ENCODE data around the gene PTPN4. TPM values are rescaled to one million over a fixed set of nuclear protein-coding genes. Genes with fewer than 3 reads are reported as not detected.

Gene PTPN4
- total RNA-seq, 1 experiment from 2014 or later, result 80.5 TPM

- peaks cover 38 to 42% of the 10 kb centered on the region in 2 experiments for H3K4me1 Mint-ChIP-seq
Observed at GRCh38 chr2:119765433-119766002, 5.8 kb downstream of the PTPN4 start.

More at GRCh38 chr2:119765433-119766002, 5.8 kb downstream of the PTPN4 start:
- no peak overlapping the region for H3K27ac ChIP-seq (ENCODE audit: insufficient read length, low read depth, low read length)
- no peak overlapping the region for H4K91ac ChIP-seq (ENCODE audit: insufficient read length, low read depth, low read length)
- H3K9me3 Mint-ChIP-seq, result no peaks in the 10 kb centered on the region
- no peak overlapping the region for H3K18ac ChIP-seq (ENCODE audit: insufficient read length, low read depth, low read length)
- no peak overlapping the region for H3K9ac ChIP-seq (ENCODE audit: extremely low read depth, insufficient read length, low read length)
- H2AFZ ChIP-seq (ENCODE audit: low read length), result no peak overlapping the region
- H3K56ac ChIP-seq (ENCODE audit: insufficient read length, low read depth, low read length), result no peak overlapping the region
- no peaks in the 10 kb centered on the region for H4K20me1 ChIP-seq (ENCODE audit: control insufficient read depth, insufficient read depth, insufficient read length)
- H3K79me2 ChIP-seq (ENCODE audit: insufficient read depth, low read length), result peaks cover 54% of the 10 kb centered on the region; the same call in 1 of the 2 replicates
- peaks cover 0 to 9% (median 0%) of the 10 kb centered on the region in 3 experiments; a peak in 2 of 7 replicates for H3K36me3 Mint-ChIP-seq (ENCODE audit: insufficient read depth in 1 of 3, low read depth in 3 of 3)
- H3K23ac ChIP-seq (ENCODE audit: insufficient read length, low read depth, low read length), result no peak overlapping the region
- whole genome bisulfite sequencing (ENCODE audit: extremely low coverage, insufficient read length, low lambda C conversion rate), result no CpG with 5 or more reads among the region's 5 CpGs
- H3K27me3 Mint-ChIP-seq (ENCODE audit: low read depth), result no peaks in the 10 kb centered on the region
- no peak for DNase-seq
- peaks cover 7% of the 10 kb centered on the region; the same call in 1 of the 2 replicates for H3K4me1 ChIP-seq (ENCODE audit: insufficient read depth, low read length)
- H2AK5ac ChIP-seq (ENCODE audit: insufficient read length, low read length), result no peak overlapping the region
- H3K9me3 ChIP-seq (ENCODE audit: control insufficient read depth, low read depth, low read length), result no peaks in the 10 kb centered on the region
- H2BK20ac ChIP-seq (ENCODE audit: low read depth, low read length, poor library complexity, severe bottlenecking), result no peak overlapping the region
- peak overlapping the region in 1 of 2 experiments; percentile 8; a peak in 2 of 5 replicates for H3K4me3 Mint-ChIP-seq
- peaks cover 4% of the 10 kb centered on the region for H3K23me2 ChIP-seq (ENCODE audit: insufficient read length, low read depth, low read length, poor library complexity, severe bottlenecking)
- H4K5ac ChIP-seq (ENCODE audit: insufficient read length, low read depth, low read length), result no peak overlapping the region
- H2BK12ac ChIP-seq (ENCODE audit: insufficient read length, low read depth, low read length), result no peak overlapping the region
- no peak overlapping the region for H2BK5ac ChIP-seq (ENCODE audit: insufficient read length, low read length)
- H3K14ac ChIP-seq (ENCODE audit: insufficient read depth, low read length), result no peak overlapping the region
- H3K79me1 ChIP-seq (ENCODE audit: insufficient read depth, low read depth, low read length, poor library complexity, severe bottlenecking), result peaks cover 3% of the 10 kb centered on the region
- peak overlapping the region in 2 of 3 experiments; percentile 8 to 43; a peak in 4 of 7 replicates for H3K27ac Mint-ChIP-seq
- no peaks in the 10 kb centered on the region for H3K27me3 ChIP-seq (ENCODE audit: insufficient read depth, low read length)
- no peak overlapping the region for H4K8ac ChIP-seq (replicated peaks; ENCODE audit: insufficient read length, low read depth, low read length)
- no peak overlapping the region for H3K4me2 ChIP-seq (ENCODE audit: insufficient read depth, insufficient read length, low read length)
- no peak overlapping the region for H2BK15ac ChIP-seq (ENCODE audit: low read depth, low read length)
- no peak overlapping the region for H3K4ac ChIP-seq (ENCODE audit: low read depth, low read length)
- no peak overlapping the region for H2BK120ac ChIP-seq (ENCODE audit: low read depth, low read length, poor library complexity, severe bottlenecking)
- H3T11ph ChIP-seq (ENCODE audit: low read length), result no peak overlapping the region
- TF ChIP-seq, protein P1, sequence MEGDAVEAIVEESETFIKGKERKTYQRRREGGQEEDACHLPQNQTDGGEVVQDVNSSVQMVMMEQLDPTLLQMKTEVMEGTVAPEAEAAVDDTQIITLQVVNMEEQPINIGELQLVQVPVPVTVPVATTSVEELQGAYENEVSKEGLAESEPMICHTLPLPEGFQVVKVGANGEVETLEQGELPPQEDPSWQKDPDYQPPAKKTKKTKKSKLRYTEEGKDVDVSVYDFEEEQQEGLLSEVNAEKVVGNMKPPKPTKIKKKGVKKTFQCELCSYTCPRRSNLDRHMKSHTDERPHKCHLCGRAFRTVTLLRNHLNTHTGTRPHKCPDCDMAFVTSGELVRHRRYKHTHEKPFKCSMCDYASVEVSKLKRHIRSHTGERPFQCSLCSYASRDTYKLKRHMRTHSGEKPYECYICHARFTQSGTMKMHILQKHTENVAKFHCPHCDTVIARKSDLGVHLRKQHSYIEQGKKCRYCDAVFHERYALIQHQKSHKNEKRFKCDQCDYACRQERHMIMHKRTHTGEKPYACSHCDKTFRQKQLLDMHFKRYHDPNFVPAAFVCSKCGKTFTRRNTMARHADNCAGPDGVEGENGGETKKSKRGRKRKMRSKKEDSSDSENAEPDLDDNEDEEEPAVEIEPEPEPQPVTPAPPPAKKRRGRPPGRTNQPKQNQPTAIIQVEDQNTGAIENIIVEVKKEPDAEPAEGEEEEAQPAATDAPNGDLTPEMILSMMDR (conservative IDR thresholded peaks at IDR 0.05), result no peak
